ENCODE data around the gene PROCR. TPM values are rescaled to one million over a fixed set of nuclear protein-coding genes. Genes with fewer than 3 reads are reported as not detected.

The PROCR gene
- polyA plus RNA-seq (2013, experiment 1 of 2) = 37.0 TPM
- 25.4 TPM for polyA plus RNA-seq (2013, experiment 2 of 2)

GRCh38 chr20:35171753-35172433 lies at the start of gene PROCR:
TSS of gene PROCR (plus strand) at chr20:35172072. CDS start at chr20:35172155, 83 bp downstream.
- Histone ChIP-seq H3K36me3 (ENCODE audit: control insufficient read depth, insufficient read depth, low read length) (no peaks in the 10 kb centered on the region), H3K27ac (ENCODE audit: low read depth, low read length, severe bottlenecking) (peak within 1 kb of the TSS; percentile 62), H3K9me3 (ENCODE audit: control insufficient read depth, low read length) (no peaks in the 10 kb centered on the region), H3K4me3 (ENCODE audit: extremely low read depth, insufficient read depth, low read length, poor library complexity, severe bottlenecking) (peak within 1 kb of the TSS; percentile 31), H3K4me1 (ENCODE audit: control insufficient read depth, insufficient read depth, low read length, poor library complexity, severe bottlenecking) (peaks cover 7% of the 10 kb centered on the region)
- 10 to 14% methylated on average over 10 to 11 of the region's 16 CpGs for WGBS, 2 experiments (ENCODE audit: insufficient coverage in 2 of 2)

- peaks cover 43% of the 10 kb centered on the region for H3K36me3 ChIP-seq (ENCODE audit: control insufficient read depth, insufficient read depth, low read length)
- no peaks in the 10 kb centered on the region for H3K9me3 ChIP-seq (ENCODE audit: control insufficient read depth, low read length)
- 94 to 100% methylated on average over 2 to 4 of the region's 5 CpGs for WGBS, 2 experiments (ENCODE audit: insufficient coverage in 2 of 2)
- H3K4me3 ChIP-seq (ENCODE audit: extremely low read depth, insufficient read depth, low read length, poor library complexity, severe bottlenecking) = no peak overlapping the region
- no peak overlapping the region for H3K27ac ChIP-seq (ENCODE audit: low read depth, low read length, severe bottlenecking)
- peaks cover 3% of the 10 kb centered on the region for H3K4me1 ChIP-seq (ENCODE audit: control insufficient read depth, insufficient read depth, low read length, poor library complexity, severe bottlenecking)
These were observed 49.0 kb upstream of the PROCR start for GRCh38 chr20:35122756-35123405.

- no peaks in the 10 kb centered on the region for H3K9me3 ChIP-seq (ENCODE audit: control insufficient read depth, low read length)
- 93 to 98% methylated on average over 2 to 4 of the region's 5 CpGs for WGBS, 2 experiments (ENCODE audit: insufficient coverage in 2 of 2)
- no peaks in the 10 kb centered on the region for H3K4me1 ChIP-seq (ENCODE audit: control insufficient read depth, insufficient read depth, low read length, poor library complexity, severe bottlenecking)
- H3K36me3 ChIP-seq (ENCODE audit: control insufficient read depth, insufficient read depth, low read length) = peaks cover 38% of the 10 kb centered on the region
- H3K27ac ChIP-seq (ENCODE audit: low read depth, low read length, severe bottlenecking) = no peak overlapping the region
- no peak overlapping the region for H3K4me3 ChIP-seq (ENCODE audit: extremely low read depth, insufficient read depth, low read length, poor library complexity, severe bottlenecking)
These were observed 46.1 kb upstream of the PROCR start for GRCh38 chr20:35125753-35126152.

- H3K9me3 ChIP-seq (ENCODE audit: control insufficient read depth, low read length) = no peaks in the 10 kb centered on the region
- H3K4me3 ChIP-seq (ENCODE audit: extremely low read depth, insufficient read depth, low read length, poor library complexity, severe bottlenecking) = no peak overlapping the region
- no peak overlapping the region for H3K27ac ChIP-seq (ENCODE audit: low read depth, low read length, severe bottlenecking)
- H3K36me3 ChIP-seq (ENCODE audit: control insufficient read depth, insufficient read depth, low read length) = peaks cover 39% of the 10 kb centered on the region
- 92% methylated on average over 2 of the region's 2 CpGs; no CpG with 5 or more reads in 1 of the 2 experiments for WGBS, 2 experiments (ENCODE audit: insufficient coverage in 2 of 2)
- no peaks in the 10 kb centered on the region for H3K4me1 ChIP-seq (ENCODE audit: control insufficient read depth, insufficient read depth, low read length, poor library complexity, severe bottlenecking)
These were observed 42.2 kb upstream of the PROCR start for GRCh38 chr20:35129647-35130069.

- Histone ChIP-seq H3K9me3 (ENCODE audit: control insufficient read depth, low read length) (no peaks in the 10 kb centered on the region), H3K27ac (ENCODE audit: low read depth, low read length, severe bottlenecking) (no peak overlapping the region), H3K4me3 (ENCODE audit: extremely low read depth, insufficient read depth, low read length, poor library complexity, severe bottlenecking) (no peak overlapping the region), H3K4me1 (ENCODE audit: control insufficient read depth, insufficient read depth, low read length, poor library complexity, severe bottlenecking) (no peaks in the 10 kb centered on the region), H3K36me3 (ENCODE audit: control insufficient read depth, insufficient read depth, low read length) (peaks cover 32% of the 10 kb centered on the region)
- 100% methylated on average over 1 of the region's 4 CpGs; no CpG with 5 or more reads in 1 of the 2 experiments for WGBS, 2 experiments (ENCODE audit: insufficient coverage in 2 of 2)
These were observed 39.9 kb upstream of the PROCR start for GRCh38 chr20:35131934-35132333.

- 98 to 100% methylated on average over 4 to 5 of the region's 5 CpGs for WGBS, 2 experiments (ENCODE audit: insufficient coverage in 2 of 2)
- Histone ChIP-seq H3K4me3 (ENCODE audit: extremely low read depth, insufficient read depth, low read length, poor library complexity, severe bottlenecking) (no peak overlapping the region), H3K27ac (ENCODE audit: low read depth, low read length, severe bottlenecking) (no peak overlapping the region), H3K4me1 (ENCODE audit: control insufficient read depth, insufficient read depth, low read length, poor library complexity, severe bottlenecking) (no peaks in the 10 kb centered on the region), H3K9me3 (ENCODE audit: control insufficient read depth, low read length) (no peaks in the 10 kb centered on the region), H3K36me3 (ENCODE audit: control insufficient read depth, insufficient read depth, low read length) (peaks cover 42% of the 10 kb centered on the region)
These were observed 38.8 kb upstream of the PROCR start for GRCh38 chr20:35133031-35133430.

GRCh38 chr20:35133735-35134134 lies 38.1 kb upstream of the PROCR start:
- Histone ChIP-seq H3K36me3 (ENCODE audit: control insufficient read depth, insufficient read depth, low read length) (peaks cover 47% of the 10 kb centered on the region), H3K9me3 (ENCODE audit: control insufficient read depth, low read length) (no peaks in the 10 kb centered on the region)
- 96 to 98% methylated on average over 4 to 5 of the region's 5 CpGs for WGBS, 2 experiments (ENCODE audit: insufficient coverage in 2 of 2)

GRCh38 chr20:35134472-35134871 lies 37.4 kb upstream of the PROCR start:
- H3K4me3 ChIP-seq (ENCODE audit: extremely low read depth, insufficient read depth, low read length, poor library complexity, severe bottlenecking) = no peak overlapping the region
- WGBS, 2 experiments (ENCODE audit: insufficient coverage in 2 of 2) = 93 to 100% methylated on average over 8 to 9 of the region's 9 CpGs
- peaks cover 47% of the 10 kb centered on the region for H3K36me3 ChIP-seq (ENCODE audit: control insufficient read depth, insufficient read depth, low read length)

More at GRCh38 chr20:35133735-35134134, 38.1 kb upstream of the PROCR start:
- Histone ChIP-seq H3K4me3 (ENCODE audit: extremely low read depth, insufficient read depth, low read length, poor library complexity, severe bottlenecking) (no peak overlapping the region), H3K27ac (ENCODE audit: low read depth, low read length, severe bottlenecking) (no peak overlapping the region), H3K4me1 (ENCODE audit: control insufficient read depth, insufficient read depth, low read length, poor library complexity, severe bottlenecking) (no peaks in the 10 kb centered on the region)

GRCh38 chr20:35134880-35135279 lies 37.0 kb upstream of the PROCR start:
- Histone ChIP-seq H3K36me3 (ENCODE audit: control insufficient read depth, insufficient read depth, low read length) (peaks cover 47% of the 10 kb centered on the region), H3K27ac (ENCODE audit: low read depth, low read length, severe bottlenecking) (no peak overlapping the region), H3K4me3 (ENCODE audit: extremely low read depth, insufficient read depth, low read length, poor library complexity, severe bottlenecking) (no peak overlapping the region), H3K9me3 (ENCODE audit: control insufficient read depth, low read length) (no peaks in the 10 kb centered on the region), H3K4me1 (ENCODE audit: control insufficient read depth, insufficient read depth, low read length, poor library complexity, severe bottlenecking) (no peaks in the 10 kb centered on the region)
- 93 to 97% methylated on average over 2 to 4 of the region's 6 CpGs for WGBS, 2 experiments (ENCODE audit: insufficient coverage in 2 of 2)

More at GRCh38 chr20:35134472-35134871, 37.4 kb upstream of the PROCR start:
- H3K27ac ChIP-seq (ENCODE audit: low read depth, low read length, severe bottlenecking) = no peak overlapping the region
- H3K9me3 ChIP-seq (ENCODE audit: control insufficient read depth, low read length) = no peaks in the 10 kb centered on the region
- no peaks in the 10 kb centered on the region for H3K4me1 ChIP-seq (ENCODE audit: control insufficient read depth, insufficient read depth, low read length, poor library complexity, severe bottlenecking)

GRCh38 chr20:35135867-35136586 lies 35.8 kb upstream of the PROCR start:
- no peak overlapping the region for H3K4me3 ChIP-seq (ENCODE audit: extremely low read depth, insufficient read depth, low read length, poor library complexity, severe bottlenecking)
- peaks cover 40% of the 10 kb centered on the region for H3K36me3 ChIP-seq (ENCODE audit: control insufficient read depth, insufficient read depth, low read length)
- peak overlapping the region; percentile 45 for H3K27ac ChIP-seq (ENCODE audit: low read depth, low read length, severe bottlenecking)
- WGBS, 2 experiments (ENCODE audit: insufficient coverage in 2 of 2) = 92 to 95% methylated on average over 5 to 6 of the region's 11 CpGs
- no peaks in the 10 kb centered on the region for H3K9me3 ChIP-seq (ENCODE audit: control insufficient read depth, low read length)
- H3K4me1 ChIP-seq (ENCODE audit: control insufficient read depth, insufficient read depth, low read length, poor library complexity, severe bottlenecking) = no peaks in the 10 kb centered on the region

All from mesodermal cell (in vitro differentiated cells).